DND-41 (cell line): ENCODE measurements around the gene COL23A1.

Experiments used
- EZH2 ChIP-seq: IDR thresholded peaks from 3 replicates; pipeline ENCODE4 v1.6.1; 2012; ENCODE audit warnings: borderline replicate concordance, low read depth, mild to moderate bottlenecking, moderate library complexity, low read length, inconsistent platforms; ENCODE audit not compliant: severe bottlenecking
- TF ChIP-seq, protein P1 (sequence below): IDR thresholded peaks from 2 replicates; pipeline ENCODE4 v1.5.1; 2012; ENCODE audit warnings: borderline replicate concordance, low read length, moderate library complexity, mild to moderate bottlenecking; ENCODE audit not compliant: poor library complexity, severe bottlenecking; ENCODE audit errors: extremely low read depth

DNA sequence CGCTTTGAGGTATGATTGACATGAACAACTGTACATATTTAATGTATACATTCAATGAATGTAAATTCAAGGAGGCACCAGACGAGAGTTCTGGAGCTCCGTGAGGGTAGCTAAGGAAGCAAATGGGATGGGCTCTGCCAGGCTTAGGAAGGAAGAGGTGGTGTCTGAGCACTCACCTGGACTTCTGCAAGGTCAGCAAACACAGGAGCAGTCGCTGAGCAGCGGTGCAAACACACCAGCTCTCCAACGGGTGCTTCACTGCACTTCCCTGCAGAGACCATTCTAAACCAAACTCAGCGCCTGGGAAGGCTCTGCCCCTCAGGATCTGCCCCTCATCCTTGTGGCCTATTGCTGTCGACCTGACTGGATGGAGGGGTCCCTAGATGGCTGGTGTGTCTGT lies 101.5 kb downstream of the COL23A1 start:
- TF ChIP-seq, protein P1, sequence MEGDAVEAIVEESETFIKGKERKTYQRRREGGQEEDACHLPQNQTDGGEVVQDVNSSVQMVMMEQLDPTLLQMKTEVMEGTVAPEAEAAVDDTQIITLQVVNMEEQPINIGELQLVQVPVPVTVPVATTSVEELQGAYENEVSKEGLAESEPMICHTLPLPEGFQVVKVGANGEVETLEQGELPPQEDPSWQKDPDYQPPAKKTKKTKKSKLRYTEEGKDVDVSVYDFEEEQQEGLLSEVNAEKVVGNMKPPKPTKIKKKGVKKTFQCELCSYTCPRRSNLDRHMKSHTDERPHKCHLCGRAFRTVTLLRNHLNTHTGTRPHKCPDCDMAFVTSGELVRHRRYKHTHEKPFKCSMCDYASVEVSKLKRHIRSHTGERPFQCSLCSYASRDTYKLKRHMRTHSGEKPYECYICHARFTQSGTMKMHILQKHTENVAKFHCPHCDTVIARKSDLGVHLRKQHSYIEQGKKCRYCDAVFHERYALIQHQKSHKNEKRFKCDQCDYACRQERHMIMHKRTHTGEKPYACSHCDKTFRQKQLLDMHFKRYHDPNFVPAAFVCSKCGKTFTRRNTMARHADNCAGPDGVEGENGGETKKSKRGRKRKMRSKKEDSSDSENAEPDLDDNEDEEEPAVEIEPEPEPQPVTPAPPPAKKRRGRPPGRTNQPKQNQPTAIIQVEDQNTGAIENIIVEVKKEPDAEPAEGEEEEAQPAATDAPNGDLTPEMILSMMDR = no peak
- TF ChIP-seq EZH2 = no peak
